ENCODE data around the gene FUNDC2. TPM values are rescaled to one million over a fixed set of nuclear protein-coding genes. Genes with fewer than 3 reads are reported as not detected.

FUNDC2 gene
- total RNA-seq, 1 donor: 61.5 TPM

DNA sequence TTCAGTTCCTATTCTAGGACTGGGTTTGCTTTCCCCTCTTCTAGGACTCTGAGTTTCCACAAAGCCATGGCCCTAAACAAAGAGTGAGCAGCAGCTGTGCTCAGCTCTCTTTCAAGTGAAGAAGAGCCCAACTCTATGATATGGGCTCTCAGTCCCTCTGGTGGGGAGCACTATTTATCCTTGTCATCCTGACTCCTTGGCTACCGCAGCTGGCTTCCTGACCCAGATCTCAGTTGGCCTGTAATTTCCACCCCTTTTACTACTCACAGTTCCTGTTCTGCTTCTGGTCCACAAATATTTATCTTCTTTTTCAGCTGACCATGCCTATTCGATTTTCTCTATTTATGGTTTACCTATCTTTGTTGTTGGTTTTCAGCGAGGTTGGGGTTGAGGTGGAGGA lies 37.9 kb upstream of the FUNDC2 start:
- H3K4me3 ChIP-seq (ENCODE audit: low read depth, low read length): no peak overlapping the region
- TF ChIP-seq, protein P1, sequence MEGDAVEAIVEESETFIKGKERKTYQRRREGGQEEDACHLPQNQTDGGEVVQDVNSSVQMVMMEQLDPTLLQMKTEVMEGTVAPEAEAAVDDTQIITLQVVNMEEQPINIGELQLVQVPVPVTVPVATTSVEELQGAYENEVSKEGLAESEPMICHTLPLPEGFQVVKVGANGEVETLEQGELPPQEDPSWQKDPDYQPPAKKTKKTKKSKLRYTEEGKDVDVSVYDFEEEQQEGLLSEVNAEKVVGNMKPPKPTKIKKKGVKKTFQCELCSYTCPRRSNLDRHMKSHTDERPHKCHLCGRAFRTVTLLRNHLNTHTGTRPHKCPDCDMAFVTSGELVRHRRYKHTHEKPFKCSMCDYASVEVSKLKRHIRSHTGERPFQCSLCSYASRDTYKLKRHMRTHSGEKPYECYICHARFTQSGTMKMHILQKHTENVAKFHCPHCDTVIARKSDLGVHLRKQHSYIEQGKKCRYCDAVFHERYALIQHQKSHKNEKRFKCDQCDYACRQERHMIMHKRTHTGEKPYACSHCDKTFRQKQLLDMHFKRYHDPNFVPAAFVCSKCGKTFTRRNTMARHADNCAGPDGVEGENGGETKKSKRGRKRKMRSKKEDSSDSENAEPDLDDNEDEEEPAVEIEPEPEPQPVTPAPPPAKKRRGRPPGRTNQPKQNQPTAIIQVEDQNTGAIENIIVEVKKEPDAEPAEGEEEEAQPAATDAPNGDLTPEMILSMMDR (IDR thresholded peaks at IDR 0.05; ENCODE audit: insufficient read depth, low read length): no peak
- no peak for DNase-seq (ENCODE audit: low read depth)

DNA sequence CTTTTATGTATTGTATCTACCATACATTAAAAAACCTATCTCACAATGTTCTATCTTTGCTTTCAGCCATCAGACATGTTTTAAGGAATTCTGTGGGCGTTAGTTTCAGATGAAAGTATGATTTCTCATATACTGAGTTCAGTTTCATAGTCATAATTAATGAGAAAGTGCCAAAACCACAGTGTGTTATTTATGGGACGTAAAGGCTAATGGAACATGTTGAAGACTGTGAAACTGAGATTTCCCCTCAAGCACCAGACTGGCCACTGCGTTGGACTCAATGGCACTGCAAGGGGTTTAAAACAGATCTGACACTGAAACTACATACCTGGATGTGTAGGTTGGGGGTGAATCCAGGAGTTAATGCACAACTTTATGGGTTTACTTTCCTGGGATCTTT lies 36.1 kb upstream of the FUNDC2 start:
- TF ChIP-seq, protein P1 (IDR thresholded peaks at IDR 0.05; ENCODE audit: insufficient read depth, low read length): no peak
- no peak overlapping the region for H3K4me3 ChIP-seq (ENCODE audit: low read depth, low read length)
- DNase-seq (ENCODE audit: low read depth): no peak

DNA sequence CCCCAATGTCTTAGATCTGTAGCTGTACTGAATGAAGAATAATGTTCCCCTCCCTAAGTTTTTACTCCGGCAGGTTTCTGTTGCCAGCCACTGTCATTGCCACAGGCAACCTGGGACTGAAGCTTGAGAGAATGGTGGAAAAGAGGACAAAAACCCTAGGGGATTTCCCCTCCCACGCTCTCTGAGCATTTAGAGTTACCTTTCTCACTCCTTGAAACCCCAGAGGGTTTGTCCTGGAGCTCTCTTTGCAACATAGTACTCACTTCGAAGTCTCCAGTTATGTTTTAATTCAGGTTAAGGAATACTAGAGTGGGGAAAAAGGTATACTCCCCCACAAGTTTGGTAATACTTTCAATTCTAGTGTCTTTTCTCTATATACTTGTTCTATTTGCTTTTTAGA lies 35.6 kb upstream of the FUNDC2 start:
- no peak overlapping the region for H3K4me3 ChIP-seq (ENCODE audit: low read depth, low read length)
- TF ChIP-seq, protein P1 (IDR thresholded peaks at IDR 0.05; ENCODE audit: insufficient read depth, low read length): no peak
- no peak for DNase-seq (ENCODE audit: low read depth)

DNA sequence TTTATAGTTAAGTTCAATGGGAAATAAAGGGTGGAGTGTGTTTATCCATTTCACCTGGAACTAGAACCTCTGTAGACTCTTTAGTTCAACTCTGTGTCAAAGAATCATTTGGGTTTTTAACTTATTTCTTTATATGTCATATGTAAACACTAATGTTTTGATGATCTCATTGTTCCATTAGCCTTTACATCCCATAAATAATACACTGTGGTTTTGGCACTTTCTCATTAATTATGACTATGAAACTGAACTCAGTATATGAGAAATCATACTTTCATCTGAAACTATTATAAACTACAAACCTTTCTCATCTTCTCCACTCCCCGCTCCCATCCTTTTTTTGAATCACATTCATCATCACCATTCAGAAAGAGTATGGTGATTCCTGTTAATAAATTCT lies 35.2 kb upstream of the FUNDC2 start:
- DNase-seq (ENCODE audit: low read depth): no peak
- H3K4me3 ChIP-seq (ENCODE audit: low read depth, low read length): no peak overlapping the region
- TF ChIP-seq, protein P1 (IDR thresholded peaks at IDR 0.05; ENCODE audit: insufficient read depth, low read length): no peak

DNA sequence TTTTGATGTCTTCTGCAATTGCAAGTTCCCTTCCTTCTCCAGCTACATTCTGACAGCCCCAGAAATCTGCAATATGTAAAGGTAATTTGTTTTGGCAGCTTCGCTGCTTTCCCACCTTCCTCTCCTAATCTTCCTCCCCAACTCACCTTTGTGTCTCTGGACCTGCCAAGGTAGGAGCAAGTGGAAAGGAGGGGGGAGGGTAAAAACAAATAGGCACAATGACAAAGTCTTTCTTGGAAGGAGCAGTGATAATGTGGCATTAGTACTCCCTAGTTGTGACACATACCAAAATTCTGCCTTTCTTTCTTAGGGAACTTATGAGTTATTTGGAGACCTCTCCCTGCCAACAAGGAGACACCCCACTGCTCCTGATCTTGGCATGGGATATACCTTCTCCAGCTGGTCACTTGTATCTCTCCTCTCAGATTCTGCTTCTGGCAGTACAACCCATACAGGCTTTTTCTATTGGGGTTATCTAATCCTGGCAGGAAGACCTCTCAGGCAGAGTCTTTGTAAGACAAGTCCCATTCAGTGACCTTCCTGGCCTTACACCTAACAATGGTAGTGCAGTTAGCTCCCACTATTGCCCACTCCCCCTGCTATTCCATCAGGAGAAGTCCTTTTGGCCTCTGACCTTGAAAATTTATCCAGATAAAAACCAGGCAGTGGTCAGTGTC lies 28.3 kb upstream of the FUNDC2 start:
- TF ChIP-seq, protein P1 (IDR thresholded peaks at IDR 0.05; ENCODE audit: insufficient read depth, low read length): no peak
- H3K4me3 ChIP-seq (ENCODE audit: low read depth, low read length): no peak overlapping the region
- no peak for DNase-seq (ENCODE audit: low read depth)

DNA sequence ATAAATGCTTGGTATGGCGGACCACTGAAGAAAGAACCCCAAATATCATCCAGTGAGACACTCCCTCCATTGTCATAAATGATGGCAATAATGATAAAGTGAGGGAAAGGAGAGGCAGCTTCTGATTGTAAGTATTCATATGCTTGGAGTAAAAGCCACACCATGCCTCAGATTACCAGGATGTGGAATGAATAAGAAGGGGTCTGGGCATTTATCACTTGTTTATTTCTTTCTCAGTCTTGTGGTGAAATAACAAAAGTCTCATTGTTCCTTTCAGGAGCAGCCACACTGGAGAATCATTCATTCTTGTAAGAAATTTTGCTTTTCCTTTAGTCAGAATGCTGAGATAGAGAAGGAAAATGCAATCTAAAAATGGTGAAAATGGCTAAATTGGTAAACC lies 25.8 kb upstream of the FUNDC2 start:
- DNase-seq (ENCODE audit: low read depth): no peak
- TF ChIP-seq, protein P1 (IDR thresholded peaks at IDR 0.05; ENCODE audit: insufficient read depth, low read length): no peak
- H3K4me3 ChIP-seq (ENCODE audit: low read depth, low read length): no peak overlapping the region

DNA sequence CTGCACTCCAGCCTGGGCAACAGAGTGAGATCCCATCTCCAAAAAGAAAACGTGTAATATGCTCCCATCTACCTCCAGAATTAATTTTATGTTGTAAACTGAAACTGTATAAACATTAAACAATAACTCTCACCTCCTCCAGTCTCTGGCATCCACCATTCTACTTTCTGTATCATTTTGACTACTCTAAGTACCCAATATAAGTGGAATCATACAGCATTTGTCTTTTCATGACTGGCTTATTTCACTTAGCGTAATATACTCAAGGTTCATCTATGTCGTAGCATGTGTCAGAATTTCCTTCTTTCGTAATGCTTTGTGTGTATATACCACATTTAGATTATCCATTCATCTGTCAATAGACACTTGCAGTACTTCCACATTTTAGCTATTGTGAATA lies 24.8 kb upstream of the FUNDC2 start:
- DNase-seq (ENCODE audit: low read depth): no peak
- TF ChIP-seq, protein P1 (IDR thresholded peaks at IDR 0.05; ENCODE audit: insufficient read depth, low read length): no peak
- no peak overlapping the region for H3K4me3 ChIP-seq (ENCODE audit: low read depth, low read length)
